ENCODE results near the gene WDFY4.

Gene WDFY4

DNA sequence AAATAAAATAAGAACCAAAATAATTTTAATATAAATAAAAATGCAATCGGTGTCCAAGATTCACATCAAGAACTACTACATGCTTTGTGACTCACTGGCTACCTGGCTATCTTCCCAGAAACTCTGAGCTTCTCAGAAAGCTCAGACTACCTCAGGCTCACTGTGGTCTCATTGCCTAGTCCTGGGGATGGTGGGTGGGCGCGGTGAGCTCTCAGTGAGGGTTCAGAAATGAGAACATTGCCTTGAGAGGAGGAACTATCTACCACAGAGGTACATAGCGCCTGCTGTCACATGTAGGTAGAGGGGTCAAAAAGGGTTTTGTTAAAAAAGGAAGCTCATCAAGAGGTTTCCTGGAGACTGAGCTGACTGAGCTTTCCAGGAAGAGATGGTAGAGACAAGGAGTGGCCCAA lies 108.0 kb downstream of the WDFY4 start:
- peak; percentile 72 for DNase-seq (ENCODE audit: low spot score)

GRCh38 chr10:48794074-48794473 lies 109.4 kb downstream of the WDFY4 start:
- DNase-seq (ENCODE audit: low spot score): no peak

DNA sequence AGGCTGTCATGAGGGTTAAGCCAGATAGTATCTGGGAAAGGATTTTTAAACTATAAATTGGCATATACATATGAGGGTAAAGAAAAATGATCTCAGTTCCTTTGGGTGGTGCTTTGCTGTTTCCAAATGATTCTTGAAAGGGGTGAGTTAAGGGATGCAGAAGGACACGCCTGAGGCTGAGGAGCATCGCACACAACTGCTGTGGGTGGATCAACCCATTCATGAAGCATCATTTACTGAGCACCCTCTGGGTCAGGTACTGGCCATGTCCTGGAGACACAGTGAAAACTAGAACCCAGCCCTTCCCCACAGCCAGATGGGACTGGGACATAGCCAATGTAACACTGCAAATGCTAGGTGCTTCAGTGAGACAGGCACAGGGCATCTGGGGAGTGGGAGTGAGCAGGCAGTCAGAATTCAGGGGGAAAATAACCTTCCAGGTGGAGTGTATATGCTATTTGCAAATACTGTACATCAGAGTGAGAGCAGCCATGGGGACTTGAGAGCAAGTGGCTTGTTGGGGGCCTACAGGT lies 112.1 kb downstream of the WDFY4 start:
- DNase-seq (ENCODE audit: low spot score): no peak

DNA sequence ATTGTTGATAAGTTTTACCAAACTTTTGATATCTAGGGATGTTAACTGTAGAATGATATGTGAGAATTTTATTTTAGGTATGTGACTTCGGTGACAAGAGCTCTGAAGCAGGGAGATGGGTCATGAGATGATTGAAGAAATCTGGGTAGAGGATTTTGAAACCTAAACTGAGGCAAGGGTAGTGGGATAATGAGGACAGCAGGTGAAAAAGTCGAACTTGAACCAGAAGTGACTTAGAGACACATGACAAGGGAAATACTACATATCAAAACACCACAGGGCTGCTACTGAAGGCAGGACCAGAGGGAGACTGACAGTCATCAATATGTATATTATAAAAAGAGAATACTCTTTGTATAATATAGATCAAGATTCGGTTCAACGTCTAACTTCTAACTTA lies 113.2 kb downstream of the WDFY4 start:
- DNase-seq (ENCODE audit: low spot score): no peak

GRCh38 chr10:48798481-48799254 lies 114.0 kb downstream of the WDFY4 start:
- DNase-seq (ENCODE audit: low spot score): peak; percentile 42

GRCh38 chr10:48799341-48800006 lies 114.8 kb downstream of the WDFY4 start:
- DNase-seq (ENCODE audit: low spot score): no peak

DNA sequence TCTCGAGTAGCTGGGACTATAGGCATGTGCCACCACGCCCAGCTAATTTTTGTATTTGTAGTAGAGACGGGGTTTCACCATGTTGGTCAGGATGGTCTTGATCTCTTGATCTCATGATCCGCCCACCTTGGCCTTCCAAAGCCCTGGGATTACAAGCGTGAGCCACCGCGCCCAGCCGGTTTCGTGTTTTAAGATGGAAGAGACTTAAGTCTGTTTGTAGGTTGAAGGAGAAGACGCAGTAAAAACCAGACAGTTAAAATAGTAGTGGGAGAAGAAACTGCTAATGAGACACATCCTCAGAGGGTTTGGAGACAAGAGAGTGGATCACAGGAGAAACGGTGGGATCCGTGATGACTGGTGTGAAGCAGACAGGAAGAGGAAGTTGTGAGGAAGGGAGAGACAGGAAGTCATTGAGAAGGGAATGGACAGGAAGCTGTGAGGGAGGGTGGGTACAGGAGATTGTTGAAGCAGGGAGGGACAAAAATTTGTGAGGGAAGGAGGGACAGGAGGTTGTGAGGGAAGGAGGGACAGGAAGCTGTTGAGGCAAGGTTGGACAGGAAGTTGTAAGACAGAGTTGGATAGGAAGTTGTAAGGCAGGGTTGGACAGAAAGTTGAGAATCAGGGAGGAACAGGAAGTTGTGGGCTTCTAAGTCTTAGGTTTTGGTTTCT lies 115.5 kb downstream of the WDFY4 start:
- DNase-seq (ENCODE audit: low spot score): peak; percentile 20

DNA sequence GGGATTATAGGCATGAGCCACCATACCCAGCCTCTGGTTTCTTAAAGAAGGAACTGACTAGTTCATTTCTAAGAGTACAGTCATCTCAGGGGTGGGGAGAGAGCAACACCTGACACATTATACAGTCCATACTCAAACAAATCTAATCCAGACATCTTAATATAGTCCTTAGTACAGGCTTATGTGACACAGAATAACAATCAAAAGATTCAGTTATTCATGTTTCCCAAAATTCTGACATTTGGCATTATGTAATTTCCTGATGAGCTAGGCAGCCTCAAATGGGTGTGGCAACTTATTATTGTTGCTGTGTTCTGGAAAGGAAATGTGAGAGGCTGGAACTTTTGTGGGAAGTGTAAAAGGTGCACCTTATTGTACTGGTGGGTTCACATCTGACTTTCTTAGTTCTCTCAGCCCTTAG lies 116.3 kb downstream of the WDFY4 start:
- peak; percentile 35 for DNase-seq (ENCODE audit: low spot score)

DNA sequence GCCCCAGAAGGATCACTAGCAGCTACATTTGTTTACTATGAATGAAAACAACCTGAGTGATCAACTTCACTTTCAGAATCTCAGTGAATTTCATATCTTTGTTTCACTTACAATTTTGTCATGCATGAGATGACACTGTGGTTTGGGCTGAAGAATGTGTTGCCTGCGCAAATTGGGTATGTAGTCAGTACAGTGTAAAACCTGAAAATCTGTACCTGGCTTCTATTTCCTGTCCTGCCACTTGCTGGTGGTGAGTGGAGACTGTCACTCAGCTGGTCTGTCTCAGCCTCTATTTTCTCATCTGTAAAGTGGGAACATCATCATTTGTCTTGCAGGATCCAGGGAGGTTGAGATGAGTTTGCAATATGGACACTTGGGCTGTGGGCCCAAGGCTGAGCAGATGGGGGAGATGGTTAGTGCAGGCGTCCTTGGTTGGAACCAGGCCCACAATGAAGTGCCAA lies 118.0 kb downstream of the WDFY4 start:
- DNase-seq (ENCODE audit: low spot score): peak; percentile 55

- DNase-seq (ENCODE audit: low spot score): no peak
Measured at GRCh38 chr10:48803801-48804584, 119.3 kb downstream of the WDFY4 start.

GRCh38 chr10:48804740-48805182 lies 120.1 kb downstream of the WDFY4 start:
- DNase-seq (ENCODE audit: low spot score): peak; percentile 53

DNA sequence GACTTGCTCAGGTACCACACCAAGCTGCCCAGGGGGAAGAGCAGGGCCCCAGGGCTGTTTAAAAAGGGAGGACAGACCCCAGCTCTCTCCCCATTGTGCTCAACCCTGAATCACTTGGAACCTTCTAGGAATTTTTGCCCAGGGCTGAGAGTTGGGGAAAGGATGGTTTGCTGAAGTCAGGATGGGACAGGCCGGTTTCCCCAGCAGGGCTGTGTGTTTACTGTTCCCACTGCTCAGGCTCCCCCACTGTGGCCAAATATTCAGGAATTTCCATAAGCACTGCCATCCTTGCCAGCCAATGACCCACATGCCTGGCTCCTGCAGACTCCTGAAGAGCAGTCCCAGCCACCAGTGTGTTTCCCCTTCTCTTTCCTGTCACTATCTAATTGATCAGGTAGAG lies 120.7 kb downstream of the WDFY4 start:
- no peak for DNase-seq (ENCODE audit: low spot score)

GRCh38 chr10:48805848-48806247 lies 121.2 kb downstream of the WDFY4 start:
- DNase-seq (ENCODE audit: low spot score): no peak

DNA sequence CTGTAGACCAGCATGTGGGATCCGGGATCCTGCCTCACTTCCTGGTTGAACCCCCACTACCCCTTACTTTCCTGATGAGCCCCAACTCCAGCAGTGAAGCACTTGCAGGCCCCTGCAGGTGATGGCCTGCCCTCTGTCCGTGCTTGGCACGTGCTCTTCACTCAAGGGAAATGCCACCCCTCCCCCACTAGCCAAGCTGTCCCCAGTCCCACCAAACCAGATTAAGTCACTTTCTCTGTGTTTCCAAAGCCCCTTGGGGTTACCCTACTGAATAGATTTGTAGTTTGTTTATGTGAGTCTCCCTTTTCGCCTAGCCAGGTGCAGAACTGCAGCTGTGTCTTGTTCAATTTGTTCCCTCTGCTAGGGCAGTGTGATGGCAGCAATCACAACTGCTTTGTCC lies 121.7 kb downstream of the WDFY4 start:
- DNase-seq (ENCODE audit: low spot score): no peak

GRCh38 chr10:48807791-48808470 lies 123.3 kb downstream of the WDFY4 start:
- peak; percentile 41 for DNase-seq (ENCODE audit: low spot score)

- DNase-seq (ENCODE audit: low spot score): no peak
Measured at GRCh38 chr10:48809261-48809660, 124.6 kb downstream of the WDFY4 start.

GRCh38 chr10:48811461-48811860 lies 126.8 kb downstream of the WDFY4 start:
- DNase-seq (ENCODE audit: low spot score): peak; percentile 93

DNA sequence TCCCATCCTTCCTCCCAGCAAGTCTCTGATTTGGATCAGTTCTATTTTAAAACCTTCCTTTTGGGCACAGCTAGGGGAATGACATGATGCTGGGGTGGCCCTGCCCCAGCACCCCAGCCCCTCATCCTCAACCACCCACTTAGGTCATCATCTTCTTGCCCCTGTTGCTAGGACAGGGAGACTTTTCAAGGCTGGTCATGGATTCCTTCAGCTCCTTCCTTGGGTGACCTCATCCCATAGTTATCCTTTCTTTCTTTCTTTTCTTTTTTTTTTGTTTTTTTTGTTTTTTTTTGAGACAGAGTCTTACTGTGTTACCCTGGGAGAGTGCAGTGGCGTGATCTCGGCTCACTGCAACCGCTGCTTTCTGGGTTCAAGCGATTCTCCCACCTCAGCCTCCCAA lies 127.2 kb downstream of the WDFY4 start:
- peak; percentile 78 for DNase-seq (ENCODE audit: low spot score)

GRCh38 chr10:48813291-48813690 lies 128.6 kb downstream of the WDFY4 start:
- no peak for DNase-seq (ENCODE audit: low spot score)

DNA sequence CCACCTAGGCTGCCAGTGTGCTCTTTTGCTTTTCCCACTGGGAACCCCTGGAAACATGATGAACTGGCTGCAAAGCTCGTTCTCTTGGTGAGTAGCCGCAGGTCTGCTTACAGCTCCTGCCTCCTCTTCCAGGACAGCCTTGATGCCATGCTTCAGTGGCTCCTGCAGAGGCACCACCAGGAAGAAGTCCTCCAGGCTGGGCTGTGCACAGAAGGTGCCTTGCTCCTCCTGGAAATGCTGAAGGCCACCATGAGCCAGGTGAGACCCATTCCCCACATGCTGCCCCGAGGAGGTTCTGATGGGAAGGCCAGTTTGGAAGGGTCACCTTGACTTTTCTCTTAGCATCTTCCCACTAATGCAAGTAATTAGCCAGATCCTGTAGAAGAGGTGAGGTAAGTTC lies 129.2 kb downstream of the WDFY4 start:
- DNase-seq (ENCODE audit: low spot score): no peak

GRCh38 chr10:48814933-48815332 lies 130.3 kb downstream of the WDFY4 start:
- no peak for DNase-seq (ENCODE audit: low spot score)
